NB4 (cell line): ENCODE measurements around the gene PTPRD.

ENCODE experiments used
- CTCF ChIP-seq: IDR thresholded peaks from one replicate; pipeline ENCODE4 v1.5.1; 2012; ENCODE audit warnings: low read depth, low read length
- POLR2A ChIP-seq: IDR thresholded peaks from 2 replicates; pipeline ENCODE4 v1.6.1; 2011; ENCODE audit warnings: mild to moderate bottlenecking; ENCODE audit not compliant: insufficient read length; ENCODE audit errors: extremely low read depth

- TF ChIP-seq POLR2A (no peak), CTCF (no peak)
These were observed 1729.5 kb downstream of the PTPRD start for GRCh38 chr9:8883321-8883720.
